Embryonic facial prominence (tissue), 1 donor: Measurements from ENCODE around the gene LRRIQ1.
"Not testable (repeated sequence)": the region's sequence is repeated elsewhere in the genome, so short reads cannot be mapped to it uniquely, and the experiment has no call there.

ENCODE experiments used
- DNase-seq: peaks from one replicate; pipeline ENCODE4 v3.0.0-alpha.2; 2016; ENCODE audit errors: extremely low spot score

LRRIQ1 gene

GRCh38 chr12:85203809-85204208, 167.7 kb downstream of the LRRIQ1 start:
- DNase-seq: not testable (repeated sequence)

- no peak for DNase-seq
Measured at GRCh38 chr12:85206543-85206942, 170.4 kb downstream of the LRRIQ1 start.

GRCh38 chr12:85224339-85224738, 188.2 kb downstream of the LRRIQ1 start:
- DNase-seq: not testable (repeated sequence)

- DNase-seq: no peak
Measured at GRCh38 chr12:85225501-85225900, 189.3 kb downstream of the LRRIQ1 start.

- no peak for DNase-seq
Measured at GRCh38 chr12:85237327-85237726, 201.2 kb downstream of the LRRIQ1 start.

GRCh38 chr12:85244561-85244960, 208.4 kb downstream of the LRRIQ1 start:
- DNase-seq: no peak

GRCh38 chr12:85253853-85254252, 217.7 kb downstream of the LRRIQ1 start:
- no peak for DNase-seq

GRCh38 chr12:85257671-85258070, 221.5 kb downstream of the LRRIQ1 start:
- no peak for DNase-seq

GRCh38 chr12:85260447-85260846, 224.3 kb downstream of the LRRIQ1 start:
- DNase-seq: no peak

- DNase-seq: no peak
Measured at GRCh38 chr12:85260896-85261295, 224.7 kb downstream of the LRRIQ1 start.

- no peak for DNase-seq
Measured at GRCh38 chr12:85266356-85266755, 230.2 kb downstream of the LRRIQ1 start.

GRCh38 chr12:85273381-85274314, 237.5 kb downstream of the LRRIQ1 start:
- no peak for DNase-seq

- DNase-seq: no peak
Measured at GRCh38 chr12:85274315-85274651, 238.1 kb downstream of the LRRIQ1 start.

- peak; percentile 66 for DNase-seq
Measured at GRCh38 chr12:85275374-85275773, 239.2 kb downstream of the LRRIQ1 start.

- no peak for DNase-seq
Measured at GRCh38 chr12:85277191-85277590, 241.0 kb downstream of the LRRIQ1 start.

GRCh38 chr12:85277900-85278597, 241.9 kb downstream of the LRRIQ1 start:
- DNase-seq: no peak

GRCh38 chr12:85278598-85279448, 242.7 kb downstream of the LRRIQ1 start:
- DNase-seq: no peak

- DNase-seq: peak; percentile 72
Measured at GRCh38 chr12:85279449-85280164, 243.5 kb downstream of the LRRIQ1 start.

- peak; percentile 74 for DNase-seq
Measured at GRCh38 chr12:85280165-85280983, 244.2 kb downstream of the LRRIQ1 start, which contains the start of gene ALX1. TSS of gene ALX1 (plus strand) at chr12:85280220. CDS start at chr12:85280262, 42 bp downstream.

GRCh38 chr12:85280984-85281630, 245.0 kb downstream of the LRRIQ1 start:
- DNase-seq: no peak
